K562 (cell line): ENCODE measurements around the gene FAM83F. TPM values are rescaled to one million over a fixed set of nuclear protein-coding genes. Genes with fewer than 3 reads are reported as not detected.

Experiments used
- CBFA2T2 ChIP-seq: fragments of 450-650 bp; conservative IDR thresholded peaks from 2 replicates; pipeline ENCODE4 v1.6.1; 2017; ENCODE audit warnings: mild to moderate bottlenecking
- MYC ChIP-seq, 2 experiments: fragments of 250-450 bp in 1 of 2; sonication (Bioruptor Pico) in 1 of 2; IDR thresholded peaks; 2 replicates each; pipeline versions ENCODE4 v1.5.1 to v1.6.1; 2012 to 2021; ENCODE audit warnings: low read depth in 2 of 2, borderline replicate concordance in 1 of 2, improper control_type of control experiment in 1 of 2, low read length in 1 of 2, mild to moderate bottlenecking in 1 of 2, moderate library complexity in 1 of 2
- MYNN ChIP-seq, 2 experiments: sonication (generic); formaldehyde crosslinking in 1 of 2; IDR thresholded peaks; 2 replicates each; pipeline versions ENCODE4 v1.5.0 to v1.6.1; 2016 to 2020; ENCODE audit warnings: antibody characterized with exemption in 1 of 2, missing genetic modification reagents in 1 of 2
- TAF9B ChIP-seq: fragments of 450-650 bp; IDR thresholded peaks from 2 replicates; pipeline ENCODE4 v1.6.1; 2018; ENCODE audit warnings: mild to moderate bottlenecking; ENCODE audit not compliant: partially characterized antibody
- TCF3 ChIP-seq: sonication (generic); formaldehyde crosslinking; IDR thresholded peaks from 2 replicates; pipeline ENCODE4 v1.4.0; 2020; ENCODE audit warnings: mild to moderate bottlenecking, missing genetic modification reagents
- ZNF354B ChIP-seq: fragments of 250-450 bp; sonication (Bioruptor Pico); IDR thresholded peaks from 2 replicates; pipeline ENCODE4 v1.4.0; 2020
- polyA plus RNA-seq, 8 experiments: library from polyadenylated mRNA; depleted of rRNA in 4 of 8; stranded (reverse) in 5 of 8; unstranded in 3 of 8; fragments of >200 nt; fragmentation: Nextera tagmentation in 2 of 8; fragmentation: Illumina TruSeq in 1 of 8; extraction: Ambion mirVana in 2 of 8; extraction: Trizol in 1 of 8; gene quantifications; 2 replicates each; pipeline versions ENCODE4 v1.2.1 to v1.2.3, GENCODE V29; 2011 to 2014; ENCODE audit warnings: inconsistent platforms in 1 of 8, missing spikeins in 1 of 8
- total RNA-seq, 7 experiments: library from RNA; depleted of rRNA in 6 of 7; stranded (reverse); fragments of >200 nt in 6 of 7; fragmentation: Illumina TruSeq in 2 of 7; extraction: Trizol in 2 of 7; gene quantifications; 2 replicates each; pipeline versions ENCODE4 v1.2.1 to v1.2.3, GENCODE V29; 2011 to 2021; ENCODE audit warnings: low replicate concordance in 1 of 7
- TF ChIP-seq, protein P1 (sequence below): fragments of 450-650 bp; formaldehyde crosslinking; IDR thresholded peaks from 2 replicates; pipeline ENCODE4 v1.4.0; 2022; ENCODE audit warnings: missing genetic modification characterization
- TF ChIP-seq, protein P2 (sequence below), 2 experiments: IDR thresholded peaks; 2 replicates each; pipeline ENCODE4 v1.6.1; 2011; ENCODE audit warnings: borderline replicate concordance in 1 of 2, control low read depth in 1 of 2, low read depth in 1 of 2, low read length in 1 of 2, mild to moderate bottlenecking in 1 of 2, mixed read lengths in 1 of 2, moderate library complexity in 1 of 2; ENCODE audit not compliant: insufficient read depth in 1 of 2, insufficient read length in 1 of 2, poor library complexity in 1 of 2, severe bottlenecking in 1 of 2; ENCODE audit errors: extremely low read depth in 1 of 2
- TF ChIP-seq, protein P3 (sequence below): fragments of 200-800 bp; sonication (Bioruptor generic); IDR thresholded peaks from 2 replicates; pipeline ENCODE4 v1.6.1; 2017; ENCODE audit warnings: missing genetic modification characterization, missing compliant biosample characterization
- TF ChIP-seq, protein P4 (sequence below): fragments of 450-650 bp; IDR thresholded peaks from 2 replicates; pipeline ENCODE4 v1.6.1; 2016; ENCODE audit warnings: mild to moderate bottlenecking, moderate library complexity

The FAM83F gene
- total and polyA plus RNA-seq, 9 of the 15 experiments (the other 6 are each of a cell fraction or from before 2014, with no cell fraction given), result under 0.01 to 0.13 (median 0.04) TPM; not detected in 1

DNA sequence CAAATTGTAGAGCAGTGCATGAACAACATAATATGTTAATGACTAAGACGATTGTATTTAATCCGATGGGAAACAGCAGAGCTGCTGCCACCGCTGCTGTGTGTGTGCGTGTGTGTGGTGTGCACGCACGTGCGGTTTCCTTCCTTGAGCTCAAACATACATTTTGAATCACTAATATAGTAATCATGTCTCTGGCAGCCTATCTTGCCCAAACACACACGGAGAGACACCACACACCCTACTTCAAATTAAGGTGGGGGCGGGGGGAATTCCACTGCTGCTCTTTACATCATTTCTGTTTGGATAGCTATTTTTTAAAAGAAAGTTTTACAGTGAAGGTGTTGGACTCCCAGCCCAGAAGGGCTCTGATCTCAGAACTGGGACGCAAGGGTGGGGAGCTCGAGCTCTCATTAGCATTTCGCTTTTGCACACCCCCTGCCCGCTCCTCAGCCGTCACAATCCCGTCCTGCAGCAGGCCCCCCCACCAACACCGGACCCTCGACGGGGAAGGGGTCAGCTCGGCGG lies 651 bp upstream of the FAM83F start (continued):
- TF ChIP-seq, protein P1, sequence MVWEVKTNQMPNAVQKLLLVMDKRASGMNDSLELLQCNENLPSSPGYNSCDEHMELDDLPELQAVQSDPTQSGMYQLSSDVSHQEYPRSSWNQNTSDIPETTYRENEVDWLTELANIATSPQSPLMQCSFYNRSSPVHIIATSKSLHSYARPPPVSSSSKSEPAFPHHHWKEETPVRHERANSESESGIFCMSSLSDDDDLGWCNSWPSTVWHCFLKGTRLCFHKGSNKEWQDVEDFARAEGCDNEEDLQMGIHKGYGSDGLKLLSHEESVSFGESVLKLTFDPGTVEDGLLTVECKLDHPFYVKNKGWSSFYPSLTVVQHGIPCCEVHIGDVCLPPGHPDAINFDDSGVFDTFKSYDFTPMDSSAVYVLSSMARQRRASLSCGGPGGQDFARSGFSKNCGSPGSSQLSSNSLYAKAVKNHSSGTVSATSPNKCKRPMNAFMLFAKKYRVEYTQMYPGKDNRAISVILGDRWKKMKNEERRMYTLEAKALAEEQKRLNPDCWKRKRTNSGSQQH (CRISPR knock-in tag), result no peak
- TF ChIP-seq MYNN (IDR thresholded peaks at IDR 0.05) (0 out of 2 replicates have a peak, but pooled peaks have one; percentile 45), MYNN (CRISPR knock-in tag; IDR thresholded peaks at IDR 0.05) (no peak), CBFA2T2 (peak; percentile 46), TAF9B (no peak), MYC (IDR thresholded peaks at IDR 0.05; ENCODE audit: low read depth, low read length) (0 out of 2 replicates have a peak, but pooled peaks have one; percentile 24), MYC (CRISPR knock-in tag; IDR thresholded peaks at IDR 0.05; ENCODE audit: borderline replicate concordance, low read depth) (no peak), TCF3 (CRISPR knock-in tag) (peak; percentile 75), ZNF354B (CRISPR knock-in tag) (no peak)
- TF ChIP-seq, protein P2, sequence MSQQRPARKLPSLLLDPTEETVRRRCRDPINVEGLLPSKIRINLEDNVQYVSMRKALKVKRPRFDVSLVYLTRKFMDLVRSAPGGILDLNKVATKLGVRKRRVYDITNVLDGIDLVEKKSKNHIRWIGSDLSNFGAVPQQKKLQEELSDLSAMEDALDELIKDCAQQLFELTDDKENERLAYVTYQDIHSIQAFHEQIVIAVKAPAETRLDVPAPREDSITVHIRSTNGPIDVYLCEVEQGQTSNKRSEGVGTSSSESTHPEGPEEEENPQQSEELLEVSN (IDR thresholded peaks at IDR 0.05; ENCODE audit: borderline replicate concordance in 1 of 2, extremely low read depth in 1 of 2, insufficient read depth in 1 of 2, insufficient read length in 1 of 2, low read depth in 1 of 2, low read length in 1 of 2, poor library complexity in 1 of 2, severe bottlenecking in 1 of 2), result peak in 1 of 2 experiments; percentile 62
- TF ChIP-seq, protein P3, sequence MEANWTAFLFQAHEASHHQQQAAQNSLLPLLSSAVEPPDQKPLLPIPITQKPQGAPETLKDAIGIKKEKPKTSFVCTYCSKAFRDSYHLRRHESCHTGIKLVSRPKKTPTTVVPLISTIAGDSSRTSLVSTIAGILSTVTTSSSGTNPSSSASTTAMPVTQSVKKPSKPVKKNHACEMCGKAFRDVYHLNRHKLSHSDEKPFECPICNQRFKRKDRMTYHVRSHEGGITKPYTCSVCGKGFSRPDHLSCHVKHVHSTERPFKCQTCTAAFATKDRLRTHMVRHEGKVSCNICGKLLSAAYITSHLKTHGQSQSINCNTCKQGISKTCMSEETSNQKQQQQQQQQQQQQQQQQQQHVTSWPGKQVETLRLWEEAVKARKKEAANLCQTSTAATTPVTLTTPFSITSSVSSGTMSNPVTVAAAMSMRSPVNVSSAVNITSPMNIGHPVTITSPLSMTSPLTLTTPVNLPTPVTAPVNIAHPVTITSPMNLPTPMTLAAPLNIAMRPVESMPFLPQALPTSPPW (CRISPR knock-in tag), result peak; percentile 43; the same call in 1 of the 2 replicates
- TF ChIP-seq, protein P4, sequence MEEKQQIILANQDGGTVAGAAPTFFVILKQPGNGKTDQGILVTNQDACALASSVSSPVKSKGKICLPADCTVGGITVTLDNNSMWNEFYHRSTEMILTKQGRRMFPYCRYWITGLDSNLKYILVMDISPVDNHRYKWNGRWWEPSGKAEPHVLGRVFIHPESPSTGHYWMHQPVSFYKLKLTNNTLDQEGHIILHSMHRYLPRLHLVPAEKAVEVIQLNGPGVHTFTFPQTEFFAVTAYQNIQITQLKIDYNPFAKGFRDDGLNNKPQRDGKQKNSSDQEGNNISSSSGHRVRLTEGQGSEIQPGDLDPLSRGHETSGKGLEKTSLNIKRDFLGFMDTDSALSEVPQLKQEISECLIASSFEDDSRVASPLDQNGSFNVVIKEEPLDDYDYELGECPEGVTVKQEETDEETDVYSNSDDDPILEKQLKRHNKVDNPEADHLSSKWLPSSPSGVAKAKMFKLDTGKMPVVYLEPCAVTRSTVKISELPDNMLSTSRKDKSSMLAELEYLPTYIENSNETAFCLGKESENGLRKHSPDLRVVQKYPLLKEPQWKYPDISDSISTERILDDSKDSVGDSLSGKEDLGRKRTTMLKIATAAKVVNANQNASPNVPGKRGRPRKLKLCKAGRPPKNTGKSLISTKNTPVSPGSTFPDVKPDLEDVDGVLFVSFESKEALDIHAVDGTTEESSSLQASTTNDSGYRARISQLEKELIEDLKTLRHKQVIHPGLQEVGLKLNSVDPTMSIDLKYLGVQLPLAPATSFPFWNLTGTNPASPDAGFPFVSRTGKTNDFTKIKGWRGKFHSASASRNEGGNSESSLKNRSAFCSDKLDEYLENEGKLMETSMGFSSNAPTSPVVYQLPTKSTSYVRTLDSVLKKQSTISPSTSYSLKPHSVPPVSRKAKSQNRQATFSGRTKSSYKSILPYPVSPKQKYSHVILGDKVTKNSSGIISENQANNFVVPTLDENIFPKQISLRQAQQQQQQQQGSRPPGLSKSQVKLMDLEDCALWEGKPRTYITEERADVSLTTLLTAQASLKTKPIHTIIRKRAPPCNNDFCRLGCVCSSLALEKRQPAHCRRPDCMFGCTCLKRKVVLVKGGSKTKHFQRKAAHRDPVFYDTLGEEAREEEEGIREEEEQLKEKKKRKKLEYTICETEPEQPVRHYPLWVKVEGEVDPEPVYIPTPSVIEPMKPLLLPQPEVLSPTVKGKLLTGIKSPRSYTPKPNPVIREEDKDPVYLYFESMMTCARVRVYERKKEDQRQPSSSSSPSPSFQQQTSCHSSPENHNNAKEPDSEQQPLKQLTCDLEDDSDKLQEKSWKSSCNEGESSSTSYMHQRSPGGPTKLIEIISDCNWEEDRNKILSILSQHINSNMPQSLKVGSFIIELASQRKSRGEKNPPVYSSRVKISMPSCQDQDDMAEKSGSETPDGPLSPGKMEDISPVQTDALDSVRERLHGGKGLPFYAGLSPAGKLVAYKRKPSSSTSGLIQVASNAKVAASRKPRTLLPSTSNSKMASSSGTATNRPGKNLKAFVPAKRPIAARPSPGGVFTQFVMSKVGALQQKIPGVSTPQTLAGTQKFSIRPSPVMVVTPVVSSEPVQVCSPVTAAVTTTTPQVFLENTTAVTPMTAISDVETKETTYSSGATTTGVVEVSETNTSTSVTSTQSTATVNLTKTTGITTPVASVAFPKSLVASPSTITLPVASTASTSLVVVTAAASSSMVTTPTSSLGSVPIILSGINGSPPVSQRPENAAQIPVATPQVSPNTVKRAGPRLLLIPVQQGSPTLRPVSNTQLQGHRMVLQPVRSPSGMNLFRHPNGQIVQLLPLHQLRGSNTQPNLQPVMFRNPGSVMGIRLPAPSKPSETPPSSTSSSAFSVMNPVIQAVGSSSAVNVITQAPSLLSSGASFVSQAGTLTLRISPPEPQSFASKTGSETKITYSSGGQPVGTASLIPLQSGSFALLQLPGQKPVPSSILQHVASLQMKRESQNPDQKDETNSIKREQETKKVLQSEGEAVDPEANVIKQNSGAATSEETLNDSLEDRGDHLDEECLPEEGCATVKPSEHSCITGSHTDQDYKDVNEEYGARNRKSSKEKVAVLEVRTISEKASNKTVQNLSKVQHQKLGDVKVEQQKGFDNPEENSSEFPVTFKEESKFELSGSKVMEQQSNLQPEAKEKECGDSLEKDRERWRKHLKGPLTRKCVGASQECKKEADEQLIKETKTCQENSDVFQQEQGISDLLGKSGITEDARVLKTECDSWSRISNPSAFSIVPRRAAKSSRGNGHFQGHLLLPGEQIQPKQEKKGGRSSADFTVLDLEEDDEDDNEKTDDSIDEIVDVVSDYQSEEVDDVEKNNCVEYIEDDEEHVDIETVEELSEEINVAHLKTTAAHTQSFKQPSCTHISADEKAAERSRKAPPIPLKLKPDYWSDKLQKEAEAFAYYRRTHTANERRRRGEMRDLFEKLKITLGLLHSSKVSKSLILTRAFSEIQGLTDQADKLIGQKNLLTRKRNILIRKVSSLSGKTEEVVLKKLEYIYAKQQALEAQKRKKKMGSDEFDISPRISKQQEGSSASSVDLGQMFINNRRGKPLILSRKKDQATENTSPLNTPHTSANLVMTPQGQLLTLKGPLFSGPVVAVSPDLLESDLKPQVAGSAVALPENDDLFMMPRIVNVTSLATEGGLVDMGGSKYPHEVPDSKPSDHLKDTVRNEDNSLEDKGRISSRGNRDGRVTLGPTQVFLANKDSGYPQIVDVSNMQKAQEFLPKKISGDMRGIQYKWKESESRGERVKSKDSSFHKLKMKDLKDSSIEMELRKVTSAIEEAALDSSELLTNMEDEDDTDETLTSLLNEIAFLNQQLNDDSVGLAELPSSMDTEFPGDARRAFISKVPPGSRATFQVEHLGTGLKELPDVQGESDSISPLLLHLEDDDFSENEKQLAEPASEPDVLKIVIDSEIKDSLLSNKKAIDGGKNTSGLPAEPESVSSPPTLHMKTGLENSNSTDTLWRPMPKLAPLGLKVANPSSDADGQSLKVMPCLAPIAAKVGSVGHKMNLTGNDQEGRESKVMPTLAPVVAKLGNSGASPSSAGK, result peak; percentile 45; the same call in 1 of the 2 replicates
